ENCODE data around the gene FAM13A.

Gene FAM13A

GRCh38 chr4:88791274-88791673, 265.7 kb downstream of the FAM13A start:
- peak; percentile 12 for TF ChIP-seq CTCF (IDR thresholded peaks at IDR 0.05; ENCODE audit: low read depth, low read length, missing control alignments)
- in situ Hi-C loops (cut with HindIII; ENCODE audit: low sequenced_read_pairs): no loop called here
- no peak overlapping the region for H3K4me3 ChIP-seq (ENCODE audit: low read depth, low read length)
- DNase-seq (ENCODE audit: low read depth): peak; percentile 36

- in situ Hi-C loops (cut with HindIII; ENCODE audit: low sequenced_read_pairs): no loop called here
- no peak for TF ChIP-seq CTCF (IDR thresholded peaks at IDR 0.05; ENCODE audit: low read depth, low read length, missing control alignments)
- H3K4me3 ChIP-seq (ENCODE audit: low read depth, low read length): no peak overlapping the region
- DNase-seq (ENCODE audit: low read depth): no peak
Observed at GRCh38 chr4:88788895-88789294, 268.1 kb downstream of the FAM13A start.

GRCh38 chr4:88788424-88788823, 268.6 kb downstream of the FAM13A start:
- in situ Hi-C loops (cut with HindIII; ENCODE audit: low sequenced_read_pairs): no loop called here
- TF ChIP-seq CTCF (IDR thresholded peaks at IDR 0.05; ENCODE audit: low read depth, low read length, missing control alignments): no peak
- DNase-seq (ENCODE audit: low read depth): no peak
- no peak overlapping the region for H3K4me3 ChIP-seq (ENCODE audit: low read depth, low read length)

- no peak overlapping the region for H3K4me3 ChIP-seq (ENCODE audit: low read depth, low read length)
- in situ Hi-C loops (cut with HindIII; ENCODE audit: low sequenced_read_pairs): no loop called here
- TF ChIP-seq CTCF (IDR thresholded peaks at IDR 0.05; ENCODE audit: low read depth, low read length, missing control alignments): no peak
- no peak for DNase-seq (ENCODE audit: low read depth)
Observed at GRCh38 chr4:88786011-88786410, 271.0 kb downstream of the FAM13A start.

GRCh38 chr4:88780389-88780788, 276.6 kb downstream of the FAM13A start:
- H3K4me3 ChIP-seq (ENCODE audit: low read depth, low read length): no peak overlapping the region
- TF ChIP-seq CTCF (IDR thresholded peaks at IDR 0.05; ENCODE audit: low read depth, low read length, missing control alignments): no peak
- in situ Hi-C loops (cut with HindIII; ENCODE audit: low sequenced_read_pairs): no loop called here
- DNase-seq (ENCODE audit: low read depth): no peak

GRCh38 chr4:88779431-88779830, 277.6 kb downstream of the FAM13A start:
- no peak overlapping the region for H3K4me3 ChIP-seq (ENCODE audit: low read depth, low read length)
- in situ Hi-C loops (cut with HindIII; ENCODE audit: low sequenced_read_pairs): no loop called here
- no peak for TF ChIP-seq CTCF (IDR thresholded peaks at IDR 0.05; ENCODE audit: low read depth, low read length, missing control alignments)
- peak; percentile 90 for DNase-seq (ENCODE audit: low read depth)

GRCh38 chr4:88775529-88775928, 281.5 kb downstream of the FAM13A start:
- no peak for TF ChIP-seq CTCF (IDR thresholded peaks at IDR 0.05; ENCODE audit: low read depth, low read length, missing control alignments)
- H3K4me3 ChIP-seq (ENCODE audit: low read depth, low read length): no peak overlapping the region
- in situ Hi-C loops (cut with HindIII; ENCODE audit: low sequenced_read_pairs): no loop called here
- no peak for DNase-seq (ENCODE audit: low read depth)

All from astrocyte of the cerebellum (primary cell).